Testis (tissue), 3 donors: ENCODE data around the gene NPC1L1. TPM values are rescaled to one million over a fixed set of nuclear protein-coding genes. Genes with fewer than 3 reads are reported as not detected.

ENCODE experiments used
- DNase-seq: peaks from one replicate; pipeline ENCODE4 v3.0.0-alpha.2; 2019
- H3K27ac ChIP-seq, 2 donors: fragments of 200-600 bp; sonication (generic); one replicate each; pipeline ENCODE4 v1.5.1; 2019
- H3K27me3 ChIP-seq: fragments of 200-600 bp; sonication (generic); one replicate; pipeline ENCODE4 v1.5.1; 2019
- H3K36me3 ChIP-seq: fragments of 200-600 bp; sonication (generic); one replicate; pipeline ENCODE4 v1.5.1; 2017; ENCODE audit warnings: low read depth; ENCODE audit errors: missing control alignments
- H3K4me1 ChIP-seq: fragments of 200-600 bp; sonication (generic); one replicate; pipeline ENCODE4 v1.5.1; 2019
- H3K4me3 ChIP-seq, 2 donors: fragments of 200-600 bp; sonication (generic); one replicate each; pipeline ENCODE4 v1.5.1; 2017 to 2019
- H3K9me3 ChIP-seq: fragments of 200-600 bp; sonication (generic); one replicate; pipeline ENCODE4 v1.5.1; 2017
- POLR2A ChIP-seq: fragments of 450-650 bp; IDR thresholded peaks from one replicate; pipeline ENCODE4 v1.6.1; 2017; ENCODE audit warnings: antibody characterized with exemption, mild to moderate bottlenecking, moderate library complexity
- WGBS, 2 donors: methylation state at CpG; one replicate each; pipeline ENCODE4 v1.1.5; 2018; 5-methylcytosine and 5-hydroxymethylcytosine counted together
- intact Hi-C: fragments of 100-400 bp; cut with DNase I; formaldehyde crosslinking; loops from one replicate; pipeline ENCODE4 v1.15.1; 2023; ENCODE audit warnings: low total_unique reads
- polyA plus RNA-seq: library from polyadenylated mRNA; stranded (reverse); fragments of 350-450 nt; fragmentation: Illumina TruSeq; extraction: RNeasy Lipid Tissue Mini Kit (QIAGEN cat#74804); gene quantifications from one replicate; pipeline ENCODE4 v1.2.3, GENCODE V29; 2014; ENCODE audit warnings: low read depth, low replicate concordance; ENCODE audit not compliant: insufficient read depth
- total RNA-seq, 2 donors: library from RNA; depleted of rRNA; stranded (reverse); fragments of >200 nt; gene quantifications; one replicate each; pipeline ENCODE4 v1.2.3, GENCODE V29; 2016
- TF ChIP-seq, protein P1 (sequence below), 3 experiments: fragments of 450-650 bp in 2 of 3; fragments of 200-600 bp in 1 of 3; sonication (generic) in 1 of 3; IDR thresholded peaks; one replicate each; pipeline ENCODE4 v1.5.1; 2016 to 2019; ENCODE audit warnings: antibody characterized with exemption in 3 of 3, mild to moderate bottlenecking in 2 of 3, moderate library complexity in 1 of 3

Gene NPC1L1
- total and polyA plus RNA-seq, 3 donors from 2014 or later: 0.37 to 0.83 (median 0.55) TPM

- intact Hi-C loops: no loop called here
- Histone ChIP-seq H3K27me3 (no peaks in the 10 kb centered on the region), H3K27ac (no peak overlapping the region), H3K9me3 (no peaks in the 10 kb centered on the region), H3K36me3 (no peaks in the 10 kb centered on the region), H3K4me3 (no peak overlapping the region), H3K4me1 (peaks cover 5% of the 10 kb centered on the region)
- DNase-seq: no peak
- whole genome bisulfite sequencing, 2 donors: 93 to 94% methylated on average over 6 of the region's 6 CpGs
- no peak for TF ChIP-seq POLR2A
- TF ChIP-seq, protein P1, sequence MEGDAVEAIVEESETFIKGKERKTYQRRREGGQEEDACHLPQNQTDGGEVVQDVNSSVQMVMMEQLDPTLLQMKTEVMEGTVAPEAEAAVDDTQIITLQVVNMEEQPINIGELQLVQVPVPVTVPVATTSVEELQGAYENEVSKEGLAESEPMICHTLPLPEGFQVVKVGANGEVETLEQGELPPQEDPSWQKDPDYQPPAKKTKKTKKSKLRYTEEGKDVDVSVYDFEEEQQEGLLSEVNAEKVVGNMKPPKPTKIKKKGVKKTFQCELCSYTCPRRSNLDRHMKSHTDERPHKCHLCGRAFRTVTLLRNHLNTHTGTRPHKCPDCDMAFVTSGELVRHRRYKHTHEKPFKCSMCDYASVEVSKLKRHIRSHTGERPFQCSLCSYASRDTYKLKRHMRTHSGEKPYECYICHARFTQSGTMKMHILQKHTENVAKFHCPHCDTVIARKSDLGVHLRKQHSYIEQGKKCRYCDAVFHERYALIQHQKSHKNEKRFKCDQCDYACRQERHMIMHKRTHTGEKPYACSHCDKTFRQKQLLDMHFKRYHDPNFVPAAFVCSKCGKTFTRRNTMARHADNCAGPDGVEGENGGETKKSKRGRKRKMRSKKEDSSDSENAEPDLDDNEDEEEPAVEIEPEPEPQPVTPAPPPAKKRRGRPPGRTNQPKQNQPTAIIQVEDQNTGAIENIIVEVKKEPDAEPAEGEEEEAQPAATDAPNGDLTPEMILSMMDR (IDR thresholded peaks at IDR 0.05): no peak
Observed at GRCh38 chr7:44567884-44568283, 26.8 kb upstream of the NPC1L1 start.

- TF ChIP-seq, protein P1 (IDR thresholded peaks at IDR 0.05): no peak
- TF ChIP-seq POLR2A: no peak
- Histone ChIP-seq H3K27ac (no peak overlapping the region), H3K36me3 (no peaks in the 10 kb centered on the region), H3K4me3 (no peak overlapping the region), H3K27me3 (no peaks in the 10 kb centered on the region), H3K9me3 (no peaks in the 10 kb centered on the region), H3K4me1 (no peaks in the 10 kb centered on the region)
- intact Hi-C loops: no loop called here
- WGBS, 2 donors: 89 to 94% methylated on average over 5 of the region's 5 CpGs
- DNase-seq: no peak
Observed at GRCh38 chr7:44566680-44567079, 25.6 kb upstream of the NPC1L1 start.

- intact Hi-C loops: no loop called here
- Histone ChIP-seq H3K4me3 (no peak overlapping the region), H3K4me1 (no peaks in the 10 kb centered on the region), H3K36me3 (no peaks in the 10 kb centered on the region), H3K27ac (no peak overlapping the region), H3K27me3 (no peaks in the 10 kb centered on the region), H3K9me3 (no peaks in the 10 kb centered on the region)
- 79 to 81% methylated on average over 13 to 16 of the region's 16 CpGs for WGBS, 2 donors
- no peak for TF ChIP-seq POLR2A
- TF ChIP-seq, protein P1 (IDR thresholded peaks at IDR 0.05): no peak
- DNase-seq: no peak
Observed at GRCh38 chr7:44565795-44566559, 24.8 kb upstream of the NPC1L1 start.

GRCh38 chr7:44565097-44565794 lies 24.1 kb upstream of the NPC1L1 start:
- no peaks in the 10 kb centered on the region for H3K9me3 ChIP-seq
- no peaks in the 10 kb centered on the region for H3K27me3 ChIP-seq
- TF ChIP-seq, protein P1 (IDR thresholded peaks at IDR 0.05): peak; percentile 77 to 97 (median 85)
- TF ChIP-seq POLR2A: no peak
- DNase-seq: peak; percentile 79
- no peak overlapping the region for H3K27ac ChIP-seq
- no peaks in the 10 kb centered on the region for H3K36me3 ChIP-seq
- no peak overlapping the region for H3K4me3 ChIP-seq
- H3K4me1 ChIP-seq: no peaks in the 10 kb centered on the region
- intact Hi-C loops: no loop called here
- WGBS, 2 donors: 65 to 77% methylated on average over 10 to 13 of the region's 13 CpGs
